ENCODE measurements around the gene ST8SIA3. TPM values are rescaled to one million over a fixed set of nuclear protein-coding genes. Genes with fewer than 3 reads are reported as not detected.
"Not testable (repeated sequence)": the region's sequence is repeated elsewhere in the genome, so short reads cannot be mapped to it uniquely, and the experiment has no call there.

ST8SIA3 gene
- total RNA-seq, 1 experiment from 2014 or later, result 1.9 TPM

- H3K4ac ChIP-seq (ENCODE audit: low read depth, low read length); H3K14ac ChIP-seq (ENCODE audit: insufficient read depth, low read length); H3K36me3 Mint-ChIP-seq (ENCODE audit: insufficient read depth in 1 of 3, low read depth in 3 of 3); H2BK20ac ChIP-seq (ENCODE audit: low read depth, low read length, poor library complexity, severe bottlenecking); H3K27ac Mint-ChIP-seq; H3K27me3 ChIP-seq (ENCODE audit: insufficient read depth, low read length); H3K23ac ChIP-seq (ENCODE audit: insufficient read length, low read depth, low read length); H3K4me1 ChIP-seq (ENCODE audit: insufficient read depth, low read length); H3K27ac ChIP-seq (ENCODE audit: insufficient read length, low read depth, low read length); H3K79me2 ChIP-seq (ENCODE audit: insufficient read depth, low read length); H2BK15ac ChIP-seq (ENCODE audit: low read depth, low read length); H2AK5ac ChIP-seq (ENCODE audit: insufficient read length, low read length); H4K5ac ChIP-seq (ENCODE audit: insufficient read length, low read depth, low read length); H3K56ac ChIP-seq (ENCODE audit: insufficient read length, low read depth, low read length); H3K9me3 Mint-ChIP-seq; H3T11ph ChIP-seq (ENCODE audit: low read length); H3K23me2 ChIP-seq (ENCODE audit: insufficient read length, low read depth, low read length, poor library complexity, severe bottlenecking); H2BK120ac ChIP-seq (ENCODE audit: low read depth, low read length, poor library complexity, severe bottlenecking); H2BK12ac ChIP-seq (ENCODE audit: insufficient read length, low read depth, low read length); H2BK5ac ChIP-seq (ENCODE audit: insufficient read length, low read length); DNase-seq; H3K9me3 ChIP-seq (ENCODE audit: control insufficient read depth, low read depth, low read length); H4K91ac ChIP-seq (ENCODE audit: insufficient read length, low read depth, low read length); H3K9ac ChIP-seq (ENCODE audit: extremely low read depth, insufficient read length, low read length); H3K4me3 Mint-ChIP-seq; H4K8ac ChIP-seq (replicated peaks; ENCODE audit: insufficient read length, low read depth, low read length); H4K20me1 ChIP-seq (ENCODE audit: control insufficient read depth, insufficient read depth, insufficient read length); H3K4me2 ChIP-seq (ENCODE audit: insufficient read depth, insufficient read length, low read length); H3K79me1 ChIP-seq (ENCODE audit: insufficient read depth, low read depth, low read length, poor library complexity, severe bottlenecking); H2AFZ ChIP-seq (ENCODE audit: low read length); H3K18ac ChIP-seq (ENCODE audit: insufficient read length, low read depth, low read length); H3K4me1 Mint-ChIP-seq: not testable (repeated sequence)
- H3K27me3 Mint-ChIP-seq (ENCODE audit: low read depth), result peaks cover 21% of the 10 kb centered on the region
- WGBS (ENCODE audit: extremely low coverage, insufficient read length, low lambda C conversion rate), result no CpG with 5 or more reads among the region's 7 CpGs
These were observed 44.5 kb downstream of the ST8SIA3 start for GRCh38 chr18:57396831-57397230.

All from H9 (cell line).